Loucy (cell line): Measurements from ENCODE around the gene GNB1L.

Experiments used
- EZH2phosphoT487 ChIP-seq: fragments of 200-600 bp; IDR thresholded peaks from 2 replicates; pipeline ENCODE4 v1.6.1; 2018; ENCODE audit warnings: antibody characterized with exemption, mild to moderate bottlenecking, moderate library complexity, borderline replicate concordance
- TF ChIP-seq, protein P1 (sequence below): fragments of 200-600 bp; sonication (generic); conservative IDR thresholded peaks from 2 replicates; pipeline ENCODE4 v1.5.1; 2014; ENCODE audit warnings: mild to moderate bottlenecking, antibody characterized with exemption, low read length

DNA sequence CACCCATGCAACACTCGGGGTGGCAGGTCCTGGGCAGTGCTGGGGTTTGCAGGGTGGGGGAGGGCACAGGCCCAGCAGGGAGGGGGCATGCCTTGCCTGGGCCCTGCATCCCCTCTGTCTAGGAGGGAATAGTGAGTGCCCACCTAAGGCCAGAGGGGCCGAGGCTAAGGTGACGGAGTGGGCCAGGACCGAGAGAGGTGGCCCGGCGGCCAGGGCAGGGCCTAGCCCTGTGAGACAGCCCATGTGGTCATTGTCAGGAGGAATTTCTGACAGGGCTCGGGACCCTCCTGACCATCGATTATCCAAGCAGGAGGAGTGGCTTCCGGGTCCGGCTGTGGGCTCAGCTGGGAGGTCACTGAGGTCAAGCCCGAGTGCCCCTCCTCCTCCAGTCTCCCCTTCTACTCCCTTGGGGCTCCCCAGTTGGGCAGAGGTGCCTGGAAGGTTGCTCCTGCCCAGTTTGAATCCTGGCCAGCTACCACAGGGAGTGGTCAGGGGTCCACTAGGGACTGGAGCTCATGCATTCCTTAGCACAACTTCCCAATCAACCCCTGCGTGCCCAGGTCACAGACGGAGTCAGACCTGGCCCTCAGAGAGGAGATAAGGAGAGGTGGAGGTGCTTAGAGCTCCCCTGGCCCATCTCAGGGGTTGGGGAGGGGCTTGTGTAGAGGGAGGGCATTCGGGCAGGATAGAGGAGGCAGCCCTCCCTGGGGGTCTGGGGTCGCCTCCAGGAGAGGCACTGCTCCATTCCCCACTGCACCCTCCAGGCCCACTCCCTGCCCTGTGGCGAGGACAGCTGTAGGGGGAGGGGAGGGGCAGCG, 116.6 kb downstream of the GNB1L start:
- TF ChIP-seq, protein P1, sequence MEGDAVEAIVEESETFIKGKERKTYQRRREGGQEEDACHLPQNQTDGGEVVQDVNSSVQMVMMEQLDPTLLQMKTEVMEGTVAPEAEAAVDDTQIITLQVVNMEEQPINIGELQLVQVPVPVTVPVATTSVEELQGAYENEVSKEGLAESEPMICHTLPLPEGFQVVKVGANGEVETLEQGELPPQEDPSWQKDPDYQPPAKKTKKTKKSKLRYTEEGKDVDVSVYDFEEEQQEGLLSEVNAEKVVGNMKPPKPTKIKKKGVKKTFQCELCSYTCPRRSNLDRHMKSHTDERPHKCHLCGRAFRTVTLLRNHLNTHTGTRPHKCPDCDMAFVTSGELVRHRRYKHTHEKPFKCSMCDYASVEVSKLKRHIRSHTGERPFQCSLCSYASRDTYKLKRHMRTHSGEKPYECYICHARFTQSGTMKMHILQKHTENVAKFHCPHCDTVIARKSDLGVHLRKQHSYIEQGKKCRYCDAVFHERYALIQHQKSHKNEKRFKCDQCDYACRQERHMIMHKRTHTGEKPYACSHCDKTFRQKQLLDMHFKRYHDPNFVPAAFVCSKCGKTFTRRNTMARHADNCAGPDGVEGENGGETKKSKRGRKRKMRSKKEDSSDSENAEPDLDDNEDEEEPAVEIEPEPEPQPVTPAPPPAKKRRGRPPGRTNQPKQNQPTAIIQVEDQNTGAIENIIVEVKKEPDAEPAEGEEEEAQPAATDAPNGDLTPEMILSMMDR: no peak
- no peak for TF ChIP-seq EZH2phosphoT487
